Trophoblast cell (in vitro differentiated cells and primary cell): Measurements from ENCODE around the gene NR6A1.

Source experiments
- DNase-seq, 2 donors: peaks; one replicate each; pipeline ENCODE4 v3.0.0-alpha.2; 2016
- H2AFZ ChIP-seq: 2 replicates; pipeline ENCODE4 v1.6.1; 2013; ENCODE audit warnings: low read length, moderate library complexity, mild to moderate bottlenecking; ENCODE audit not compliant: insufficient read depth, poor library complexity
- H2AK5ac ChIP-seq: 2 replicates; pipeline ENCODE4 v1.6.1; 2013; ENCODE audit warnings: mild to moderate bottlenecking, low read length
- H2BK120ac ChIP-seq: 2 replicates; pipeline ENCODE4 v1.6.1; 2013; ENCODE audit warnings: low read length, mild to moderate bottlenecking, moderate library complexity; ENCODE audit not compliant: insufficient read depth, poor library complexity
- H2BK12ac ChIP-seq: 2 replicates; pipeline ENCODE4 v1.6.1; 2013; ENCODE audit warnings: mild to moderate bottlenecking, low read length, moderate library complexity
- H2BK5ac ChIP-seq: 2 replicates; pipeline ENCODE4 v1.6.1; 2013; ENCODE audit warnings: low read length, low read depth, moderate library complexity, mild to moderate bottlenecking; ENCODE audit not compliant: poor library complexity
- H3K14ac ChIP-seq: 2 replicates; pipeline ENCODE4 v1.6.1; 2013; ENCODE audit warnings: mild to moderate bottlenecking, low read length
- H3K18ac ChIP-seq: 2 replicates; pipeline ENCODE4 v1.6.1; 2013; ENCODE audit warnings: mild to moderate bottlenecking, low read length
- H3K23ac ChIP-seq: 2 replicates; pipeline ENCODE4 v1.6.1; 2013; ENCODE audit warnings: low read length
- H3K27ac ChIP-seq: 2 replicates; pipeline ENCODE4 v1.5.1; 2013; ENCODE audit warnings: low read depth, mild to moderate bottlenecking, inconsistent platforms, low read length, moderate library complexity
- H3K27me3 ChIP-seq: 2 replicates; pipeline ENCODE4 v1.6.1; 2013; ENCODE audit warnings: inconsistent platforms, mild to moderate bottlenecking, low read length, moderate library complexity; ENCODE audit not compliant: insufficient read depth
- H3K36me3 ChIP-seq, 2 experiments: 1 replicate in 1 of 2; 2 replicates in 1 of 2; pipeline ENCODE4 v1.6.1; 2013; ENCODE audit warnings: low read length in 2 of 2, mild to moderate bottlenecking in 2 of 2, moderate library complexity in 1 of 2; ENCODE audit not compliant: insufficient read depth in 2 of 2, control insufficient read depth in 1 of 2
- H3K4ac ChIP-seq: 2 replicates; pipeline ENCODE4 v1.6.1; 2013; ENCODE audit warnings: low read depth, mild to moderate bottlenecking, low read length, moderate library complexity
- H3K4me1 ChIP-seq, 2 experiments: 1 replicate in 1 of 2; 2 replicates in 1 of 2; pipeline ENCODE4 v1.6.1; 2013; ENCODE audit warnings: low read length in 2 of 2, mild to moderate bottlenecking in 2 of 2, moderate library complexity in 1 of 2; ENCODE audit not compliant: insufficient read depth in 2 of 2, control insufficient read depth in 1 of 2
- H3K4me2 ChIP-seq: 2 replicates; pipeline ENCODE4 v1.6.1; 2013; ENCODE audit warnings: inconsistent platforms, mild to moderate bottlenecking, low read length, moderate library complexity
- H3K4me3 ChIP-seq: 2 replicates; pipeline ENCODE4 v1.5.1; 2013; ENCODE audit warnings: mild to moderate bottlenecking, low read depth, low read length, inconsistent platforms
- H3K79me1 ChIP-seq: one replicate; pipeline ENCODE4 v1.6.1; 2013; ENCODE audit warnings: low read length
- H3K79me2 ChIP-seq: 2 replicates; pipeline ENCODE4 v1.6.1; 2013; ENCODE audit warnings: low read length, mild to moderate bottlenecking; ENCODE audit not compliant: control insufficient read depth, insufficient read depth, poor library complexity
- H3K9ac ChIP-seq: 2 replicates; pipeline ENCODE4 v1.6.1; 2013; ENCODE audit warnings: mild to moderate bottlenecking, low read length
- H3K9me3 ChIP-seq: 2 replicates; pipeline ENCODE4 v1.6.1; 2013; ENCODE audit warnings: low read depth, mild to moderate bottlenecking, control low read depth, inconsistent platforms, low read length; ENCODE audit not compliant: insufficient read depth
- H4K12ac ChIP-seq: 2 replicates; pipeline ENCODE4 v1.6.1; 2013; ENCODE audit warnings: low read depth, mild to moderate bottlenecking, low read length, moderate library complexity
- H4K8ac ChIP-seq: 2 replicates; pipeline ENCODE4 v1.6.1; 2013; ENCODE audit warnings: low read depth, mild to moderate bottlenecking, low read length, moderate library complexity
- H4K91ac ChIP-seq: one replicate; pipeline ENCODE4 v1.6.1; 2013; ENCODE audit warnings: low read depth, mild to moderate bottlenecking, low read length, moderate library complexity
- WGBS: extraction: QIAGEN DNeasy Blood & Tissue Kit; methylation state at CpG from one replicate; pipeline ENCODE4 v1.1.7; 2013; ENCODE audit warnings: missing lambda C conversion rate; ENCODE audit not compliant: insufficient read length, insufficient coverage; ENCODE audit errors: extremely low coverage; 5-methylcytosine and 5-hydroxymethylcytosine counted together

The NR6A1 gene

GRCh38 chr9:124675261-124676158 is 95.6 kb downstream of the NR6A1 start:
- DNase-seq: no peak
- H2AFZ ChIP-seq: no peak overlapping the region
- H3K27ac ChIP-seq: no peak overlapping the region
- H3K18ac ChIP-seq: no peak overlapping the region
- no peak overlapping the region for H3K23ac ChIP-seq
- H2BK12ac ChIP-seq: no peak overlapping the region
- no peaks in the 10 kb centered on the region for H3K79me2 ChIP-seq
- H4K8ac ChIP-seq: no peak overlapping the region
- H3K4me2 ChIP-seq: no peak overlapping the region
- H3K4me1 ChIP-seq: no peaks in the 10 kb centered on the region
- no peak overlapping the region for H2BK120ac ChIP-seq
- no peak overlapping the region for H2AK5ac ChIP-seq
- H3K79me1 ChIP-seq: no peaks in the 10 kb centered on the region
- H3K4me3 ChIP-seq: no peak overlapping the region
- no peak overlapping the region for H3K14ac ChIP-seq
- no peak overlapping the region for H3K4ac ChIP-seq
- H3K9me3 ChIP-seq: no peaks in the 10 kb centered on the region
- no peak overlapping the region for H2BK5ac ChIP-seq
- H4K91ac ChIP-seq: no peak overlapping the region
- no peak overlapping the region for H4K12ac ChIP-seq
- no peaks in the 10 kb centered on the region for H3K27me3 ChIP-seq
- no peak overlapping the region for H3K9ac ChIP-seq
- WGBS: no CpG with 5 or more reads among the region's 6 CpGs
- H3K36me3 ChIP-seq: peaks cover 0 to 1% of the 10 kb centered on the region in 2 experiments

GRCh38 chr9:124674651-124675050 is 96.5 kb downstream of the NR6A1 start:
- Histone ChIP-seq H4K8ac (no peak overlapping the region), H3K79me1 (no peaks in the 10 kb centered on the region), H2BK12ac (no peak overlapping the region), H3K4ac (no peak overlapping the region), H2AFZ (no peak overlapping the region), H3K18ac (no peak overlapping the region), H3K4me1 (no peaks in the 10 kb centered on the region), H3K36me3 (peaks cover 1 to 3% of the 10 kb centered on the region in 2 experiments), H2BK120ac (no peak overlapping the region), H2AK5ac (no peak overlapping the region), H4K12ac (no peak overlapping the region), H3K27me3 (no peaks in the 10 kb centered on the region), H3K79me2 (no peaks in the 10 kb centered on the region), H3K14ac (no peak overlapping the region), H2BK5ac (no peak overlapping the region), H3K4me3 (no peak overlapping the region), H3K4me2 (no peak overlapping the region), H3K27ac (no peak overlapping the region), H4K91ac (no peak overlapping the region), H3K23ac (no peak overlapping the region), H3K9ac (no peak overlapping the region), H3K9me3 (no peaks in the 10 kb centered on the region)
- peak in 1 of 2 donors; percentile 70 for DNase-seq
- WGBS: no CpG with 5 or more reads among the region's 2 CpGs

- Histone ChIP-seq H4K91ac (no peak overlapping the region), H3K18ac (no peak overlapping the region), H3K14ac (no peak overlapping the region), H3K27me3 (no peaks in the 10 kb centered on the region), H3K23ac (no peak overlapping the region), H2AFZ (no peak overlapping the region), H3K79me2 (no peaks in the 10 kb centered on the region), H3K9ac (no peak overlapping the region), H2AK5ac (no peak overlapping the region), H2BK120ac (no peak overlapping the region), H3K27ac (no peak overlapping the region), H3K9me3 (no peaks in the 10 kb centered on the region), H4K12ac (no peak overlapping the region), H2BK12ac (no peak overlapping the region), H4K8ac (no peak overlapping the region), H3K4me3 (no peak overlapping the region), H3K4me2 (no peak overlapping the region), H2BK5ac (no peak overlapping the region), H3K4ac (no peak overlapping the region), H3K4me1 (no peaks in the 10 kb centered on the region), H3K79me1 (no peaks in the 10 kb centered on the region), H3K36me3 (peaks cover 1 to 3% of the 10 kb centered on the region in 2 experiments)
- WGBS: no CpG with 5 or more reads among the region's 3 CpGs
- DNase-seq: no peak
Measured at GRCh38 chr9:124673063-124673462, 98.0 kb downstream of the NR6A1 start.

- Histone ChIP-seq H3K9me3 (no peaks in the 10 kb centered on the region), H3K36me3 (peaks cover 1 to 3% of the 10 kb centered on the region in 2 experiments), H3K23ac (no peak overlapping the region), H4K8ac (no peak overlapping the region), H3K4me1 (no peaks in the 10 kb centered on the region), H3K4me2 (no peak overlapping the region), H3K79me2 (no peaks in the 10 kb centered on the region), H3K79me1 (no peaks in the 10 kb centered on the region), H2AK5ac (no peak overlapping the region), H3K4ac (no peak overlapping the region), H3K4me3 (no peak overlapping the region), H3K18ac (no peak overlapping the region), H2BK5ac (no peak overlapping the region), H2AFZ (no peak overlapping the region), H3K27ac (no peak overlapping the region), H4K12ac (no peak overlapping the region), H2BK12ac (no peak overlapping the region), H3K14ac (no peak overlapping the region), H2BK120ac (no peak overlapping the region), H3K9ac (no peak overlapping the region), H4K91ac (no peak overlapping the region), H3K27me3 (no peaks in the 10 kb centered on the region)
- WGBS: no CpG with 5 or more reads among the region's 6 CpGs
- peak in 1 of 2 donors; percentile 30 for DNase-seq
Measured at GRCh38 chr9:124671861-124672260, 99.2 kb downstream of the NR6A1 start.
